Uterus (tissue), 2 donors: Measurements from ENCODE around the gene FIGNL1.

Source experiments
- POLR2A ChIP-seq, 2 donors: fragments of 450-650 bp; IDR thresholded peaks; one replicate each; pipeline ENCODE4 v1.6.1; 2016; ENCODE audit warnings: antibody characterized with exemption in 2 of 2, mild to moderate bottlenecking in 1 of 2, moderate library complexity in 1 of 2
- TF ChIP-seq, protein P1 (sequence below), 4 experiments: fragments of 200-600 bp in 2 of 4; fragments of 450-650 bp in 2 of 4; sonication (generic) in 2 of 4; IDR thresholded peaks; one replicate each; pipeline ENCODE4 v1.5.1; 2016 to 2019; ENCODE audit warnings: antibody characterized with exemption in 4 of 4, mild to moderate bottlenecking in 2 of 4, moderate library complexity in 1 of 4

DNA sequence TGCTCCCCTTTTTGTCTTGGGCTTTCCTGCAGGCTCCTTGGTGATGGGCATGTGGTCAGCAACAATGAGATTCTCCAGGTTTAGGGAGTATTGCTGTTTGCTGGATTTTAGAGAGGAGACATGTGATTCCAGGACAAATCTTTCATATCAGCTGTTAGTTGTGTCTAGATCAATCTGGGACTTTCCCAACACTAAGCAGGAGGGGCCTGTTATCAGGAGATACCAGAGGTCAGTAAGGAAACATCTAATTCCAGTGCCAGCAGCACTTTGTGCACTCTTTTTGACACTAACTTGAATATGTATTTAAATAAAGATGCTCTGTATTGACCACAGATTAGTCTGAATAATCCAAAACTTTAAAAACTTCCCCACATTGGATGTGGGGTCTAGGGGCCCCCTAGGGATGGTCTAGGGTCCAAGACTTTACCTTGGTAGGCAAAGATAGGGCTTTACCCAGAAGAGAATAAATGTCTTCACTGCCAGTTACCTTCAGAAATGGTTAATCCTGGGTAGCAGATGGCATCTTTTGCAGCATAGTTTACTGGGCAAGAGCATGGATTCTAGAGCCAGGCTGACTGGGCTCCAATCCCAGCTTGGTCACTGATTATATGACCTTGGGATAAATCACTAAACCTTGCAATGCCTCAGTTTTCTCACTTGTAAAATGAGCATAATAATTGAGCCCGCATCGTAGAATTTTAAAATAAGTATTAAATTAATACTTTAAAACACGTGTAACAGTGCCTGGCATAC is 6.4 kb upstream of the FIGNL1 start:
- TF ChIP-seq, protein P1, sequence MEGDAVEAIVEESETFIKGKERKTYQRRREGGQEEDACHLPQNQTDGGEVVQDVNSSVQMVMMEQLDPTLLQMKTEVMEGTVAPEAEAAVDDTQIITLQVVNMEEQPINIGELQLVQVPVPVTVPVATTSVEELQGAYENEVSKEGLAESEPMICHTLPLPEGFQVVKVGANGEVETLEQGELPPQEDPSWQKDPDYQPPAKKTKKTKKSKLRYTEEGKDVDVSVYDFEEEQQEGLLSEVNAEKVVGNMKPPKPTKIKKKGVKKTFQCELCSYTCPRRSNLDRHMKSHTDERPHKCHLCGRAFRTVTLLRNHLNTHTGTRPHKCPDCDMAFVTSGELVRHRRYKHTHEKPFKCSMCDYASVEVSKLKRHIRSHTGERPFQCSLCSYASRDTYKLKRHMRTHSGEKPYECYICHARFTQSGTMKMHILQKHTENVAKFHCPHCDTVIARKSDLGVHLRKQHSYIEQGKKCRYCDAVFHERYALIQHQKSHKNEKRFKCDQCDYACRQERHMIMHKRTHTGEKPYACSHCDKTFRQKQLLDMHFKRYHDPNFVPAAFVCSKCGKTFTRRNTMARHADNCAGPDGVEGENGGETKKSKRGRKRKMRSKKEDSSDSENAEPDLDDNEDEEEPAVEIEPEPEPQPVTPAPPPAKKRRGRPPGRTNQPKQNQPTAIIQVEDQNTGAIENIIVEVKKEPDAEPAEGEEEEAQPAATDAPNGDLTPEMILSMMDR (IDR thresholded peaks at IDR 0.05), result no peak
- TF ChIP-seq POLR2A (IDR thresholded peaks at IDR 0.05), result no peak
